GM12873 (cell line): Measurements from ENCODE around the gene KANSL3.

Source experiments
- TF ChIP-seq, protein P1 (sequence below): IDR thresholded peaks from 2 replicates; pipeline ENCODE4 v1.5.1; 2012; ENCODE audit warnings: low read depth, mild to moderate bottlenecking, moderate library complexity, low read length, control low read depth; ENCODE audit not compliant: insufficient read depth; ENCODE audit errors: missing control alignments

The KANSL3 gene

DNA sequence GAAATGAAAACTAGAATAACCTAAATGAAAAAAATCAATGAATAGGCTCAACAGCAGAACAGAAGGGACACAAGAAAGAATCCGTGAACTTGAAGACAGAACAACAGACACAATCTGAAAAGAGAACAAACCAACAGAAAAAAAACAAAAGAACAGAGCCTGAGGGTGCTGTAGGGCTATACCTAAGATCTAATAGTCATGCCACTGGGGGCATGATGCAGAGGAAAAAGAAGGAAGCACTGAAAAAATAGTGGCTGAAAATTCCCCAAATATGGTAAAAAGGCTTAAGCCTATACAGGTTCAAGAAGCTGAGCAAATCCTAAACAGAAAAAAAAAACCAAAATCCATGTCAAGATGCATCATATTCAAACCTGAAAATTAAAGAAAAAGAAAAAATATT, 50.3 kb downstream of the KANSL3 start:
- TF ChIP-seq, protein P1, sequence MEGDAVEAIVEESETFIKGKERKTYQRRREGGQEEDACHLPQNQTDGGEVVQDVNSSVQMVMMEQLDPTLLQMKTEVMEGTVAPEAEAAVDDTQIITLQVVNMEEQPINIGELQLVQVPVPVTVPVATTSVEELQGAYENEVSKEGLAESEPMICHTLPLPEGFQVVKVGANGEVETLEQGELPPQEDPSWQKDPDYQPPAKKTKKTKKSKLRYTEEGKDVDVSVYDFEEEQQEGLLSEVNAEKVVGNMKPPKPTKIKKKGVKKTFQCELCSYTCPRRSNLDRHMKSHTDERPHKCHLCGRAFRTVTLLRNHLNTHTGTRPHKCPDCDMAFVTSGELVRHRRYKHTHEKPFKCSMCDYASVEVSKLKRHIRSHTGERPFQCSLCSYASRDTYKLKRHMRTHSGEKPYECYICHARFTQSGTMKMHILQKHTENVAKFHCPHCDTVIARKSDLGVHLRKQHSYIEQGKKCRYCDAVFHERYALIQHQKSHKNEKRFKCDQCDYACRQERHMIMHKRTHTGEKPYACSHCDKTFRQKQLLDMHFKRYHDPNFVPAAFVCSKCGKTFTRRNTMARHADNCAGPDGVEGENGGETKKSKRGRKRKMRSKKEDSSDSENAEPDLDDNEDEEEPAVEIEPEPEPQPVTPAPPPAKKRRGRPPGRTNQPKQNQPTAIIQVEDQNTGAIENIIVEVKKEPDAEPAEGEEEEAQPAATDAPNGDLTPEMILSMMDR = no peak

DNA sequence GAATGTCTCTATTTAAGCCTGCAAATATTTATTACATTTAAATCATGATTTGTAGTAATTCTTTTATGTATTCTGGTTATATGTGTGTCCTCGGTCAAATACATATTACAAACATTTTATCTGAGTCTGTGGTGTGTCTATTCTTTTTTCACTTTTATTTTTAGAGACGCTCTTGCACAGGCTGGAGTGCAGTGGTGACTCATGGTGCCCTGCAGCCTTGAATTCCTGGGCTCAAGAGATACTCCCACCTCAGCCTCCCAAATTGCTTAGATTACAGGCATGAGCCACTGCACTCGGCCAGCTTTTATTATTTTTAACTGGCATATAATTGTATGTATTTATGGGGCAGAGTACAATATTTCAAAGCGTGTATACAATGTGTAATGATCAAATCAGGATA, 54.1 kb downstream of the KANSL3 start:
- TF ChIP-seq, protein P1 = no peak

DNA sequence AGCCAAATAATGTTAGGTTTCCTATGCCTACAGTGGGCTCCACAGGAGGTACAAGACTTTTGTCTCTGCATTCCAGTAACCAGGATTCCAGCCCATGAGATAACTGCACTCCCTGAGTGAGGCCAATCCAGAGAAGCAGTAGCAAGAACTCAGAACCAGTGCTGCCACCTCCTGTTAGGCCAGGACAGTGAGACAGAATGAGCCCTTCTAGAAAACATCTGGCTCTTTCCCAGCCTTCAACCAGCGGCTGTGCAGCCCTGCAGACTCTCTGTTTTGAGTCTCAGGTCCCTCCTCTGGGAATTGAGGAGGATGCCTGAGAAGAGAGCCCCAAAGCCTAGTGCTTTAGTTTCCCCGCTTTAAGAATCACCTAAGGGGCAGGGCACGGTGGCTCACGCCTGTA, 57.3 kb downstream of the KANSL3 start:
- TF ChIP-seq, protein P1 = peak; percentile 59

DNA sequence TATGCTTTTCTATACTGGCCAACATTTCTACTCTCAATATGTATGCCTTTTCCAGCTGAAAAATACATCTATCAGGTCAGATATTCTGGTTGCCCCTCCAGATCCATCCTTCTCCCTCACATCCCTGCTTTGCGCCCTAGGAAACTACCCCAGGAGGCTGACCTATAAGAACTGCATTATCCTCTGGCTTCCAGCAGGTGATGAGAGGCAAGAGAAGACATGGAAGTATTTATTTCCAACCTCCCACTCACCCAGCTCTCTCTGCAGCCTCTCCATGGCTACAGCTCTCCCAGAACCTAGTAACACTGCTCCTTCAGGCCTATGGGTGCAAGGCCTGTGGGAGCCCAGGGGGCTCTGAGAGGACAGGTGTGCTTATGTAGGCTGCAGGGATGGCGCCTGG, 58.7 kb downstream of the KANSL3 start:
- TF ChIP-seq, protein P1 = peak; percentile 20

DNA sequence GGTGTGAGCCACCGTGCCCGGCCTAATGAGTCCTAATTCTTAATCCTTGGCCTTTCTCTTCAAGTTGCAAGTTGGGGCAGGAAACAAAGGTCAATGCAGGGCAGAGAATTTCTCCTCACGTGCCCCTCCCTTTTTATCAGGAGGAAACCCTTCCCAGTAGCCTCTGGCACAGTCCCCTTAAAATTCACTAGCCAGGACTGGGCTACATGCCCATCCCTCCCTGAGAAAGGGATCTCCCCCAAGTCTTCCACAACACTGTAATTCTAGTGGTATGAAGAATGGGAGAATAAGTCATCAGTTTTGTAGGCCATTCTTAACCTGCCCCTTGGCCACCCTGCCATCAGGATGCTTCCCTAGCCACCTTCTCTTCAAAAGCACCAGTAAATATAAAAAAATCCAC, 59.4 kb downstream of the KANSL3 start:
- TF ChIP-seq, protein P1 = no peak

DNA sequence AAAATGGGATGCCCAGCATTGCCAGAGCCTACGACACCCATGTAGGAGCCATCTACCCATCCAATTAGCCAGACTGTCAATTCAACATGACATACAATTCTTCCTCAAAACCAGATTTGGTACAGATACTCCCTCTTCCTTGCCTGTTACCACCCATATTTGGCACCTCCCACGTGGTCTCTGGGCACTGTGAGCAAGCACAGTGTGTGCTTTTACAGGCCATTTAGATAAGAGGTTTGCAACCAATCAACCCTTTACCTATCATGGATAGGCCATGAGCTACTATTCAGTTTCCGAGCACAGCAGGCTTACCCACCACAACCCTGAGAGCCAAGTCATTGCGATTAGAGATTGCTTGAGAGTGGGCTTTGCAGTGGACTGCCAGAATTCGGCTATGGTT, 60.6 kb downstream of the KANSL3 start:
- TF ChIP-seq, protein P1 = no peak

DNA sequence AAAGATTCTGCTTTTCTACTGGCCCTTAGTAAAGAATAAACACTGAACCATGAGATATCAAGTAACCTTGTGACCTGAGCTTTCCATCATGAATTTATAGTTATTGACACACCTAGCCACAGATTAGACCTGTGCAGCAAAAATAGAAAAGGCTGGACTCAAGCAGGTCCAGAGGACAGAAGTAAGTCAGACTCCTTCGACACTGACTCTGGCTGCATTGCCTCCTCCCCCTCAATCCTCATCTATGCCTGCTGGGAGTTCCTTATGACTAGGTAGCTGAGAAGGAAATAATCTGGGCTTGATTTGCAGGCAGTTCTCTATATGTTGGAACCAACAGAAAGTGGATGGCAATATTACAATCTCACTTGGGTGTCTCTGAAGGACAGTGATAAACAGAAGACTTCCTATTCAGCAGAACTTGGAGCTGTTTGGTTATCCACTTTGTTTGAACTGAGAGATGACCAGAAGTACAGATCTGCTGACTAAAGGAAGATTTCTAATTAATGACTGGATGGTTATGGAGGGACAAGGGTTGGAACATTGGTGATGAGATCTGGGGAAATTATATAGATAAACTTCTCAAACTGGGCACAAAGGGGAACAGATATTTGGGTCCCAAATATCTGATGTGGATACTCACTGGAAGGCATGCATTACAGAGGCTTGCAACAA, 62.2 kb downstream of the KANSL3 start:
- TF ChIP-seq, protein P1 = no peak
